ENCODE results near the gene INO80E.
"Not testable (repeated sequence)": the region's sequence is repeated elsewhere in the genome, so short reads cannot be mapped to it uniquely, and the experiment has no call there.

INO80E gene

GRCh38 chr16:30011714-30012504 is 15.9 kb downstream of the INO80E start:
- H3K27me3 ChIP-seq (ENCODE audit: control insufficient read depth in 1 of 2, insufficient read depth in 2 of 2, low read length in 2 of 2) = peaks cover 25 to 40% of the 10 kb centered on the region in 2 donors
- no peaks in the 10 kb centered on the region for H3K36me3 ChIP-seq (ENCODE audit: control insufficient read depth in 2 of 2, insufficient read depth in 2 of 2, low read length in 2 of 2)
- H3K4me3 ChIP-seq (ENCODE audit: low read length in 2 of 2) = no peak overlapping the region
- H3K9me3 ChIP-seq (ENCODE audit: control insufficient read depth in 2 of 2, low read length in 2 of 2) = no peaks in the 10 kb centered on the region
- no peak overlapping the region for H3K27ac ChIP-seq (ENCODE audit: low read length)
- H3K4me1 ChIP-seq (ENCODE audit: control insufficient read depth, insufficient read depth, low read length) = peaks cover 9% of the 10 kb centered on the region
- no peak overlapping the region for H3K9ac ChIP-seq (ENCODE audit: low read length in 2 of 2)

DNA sequence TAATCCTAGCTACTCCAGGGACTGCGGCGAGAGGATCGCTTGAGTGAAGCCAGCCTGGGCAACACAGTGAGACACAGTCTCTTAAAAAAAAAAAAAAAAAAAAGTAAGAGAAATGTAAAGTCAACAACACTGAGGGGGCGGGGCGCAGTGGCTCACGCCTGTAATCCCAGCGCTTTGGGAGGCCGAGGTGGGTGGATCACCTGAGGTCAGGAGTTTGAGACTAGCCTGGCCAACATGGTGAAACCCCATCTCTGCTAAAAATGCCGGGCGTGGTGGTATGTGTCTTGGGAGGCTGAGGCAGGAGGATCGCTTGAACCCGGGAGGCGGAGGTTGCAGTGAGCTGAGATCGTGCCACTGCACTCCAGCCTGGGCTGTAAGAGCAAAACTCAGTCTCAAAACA is 16.6 kb downstream of the INO80E start:
- not testable (repeated sequence) for H3K4me3 ChIP-seq (ENCODE audit: low read length in 2 of 2); H3K4me1 ChIP-seq (ENCODE audit: control insufficient read depth, insufficient read depth, low read length); H3K36me3 ChIP-seq (ENCODE audit: control insufficient read depth in 2 of 2, insufficient read depth in 2 of 2, low read length in 2 of 2); H3K9me3 ChIP-seq (ENCODE audit: control insufficient read depth in 2 of 2, low read length in 2 of 2); H3K9ac ChIP-seq (ENCODE audit: low read length in 2 of 2); H3K27ac ChIP-seq (ENCODE audit: low read length)
- H3K27me3 ChIP-seq (ENCODE audit: control insufficient read depth in 1 of 2, insufficient read depth in 2 of 2, low read length in 2 of 2) = peaks cover 25 to 39% of the 10 kb centered on the region in 2 donors

- H3K27ac ChIP-seq (ENCODE audit: low read length); H3K4me3 ChIP-seq (ENCODE audit: low read length in 2 of 2); H3K4me1 ChIP-seq (ENCODE audit: control insufficient read depth, insufficient read depth, low read length); H3K36me3 ChIP-seq (ENCODE audit: control insufficient read depth in 2 of 2, insufficient read depth in 2 of 2, low read length in 2 of 2); H3K9me3 ChIP-seq (ENCODE audit: control insufficient read depth in 2 of 2, low read length in 2 of 2); H3K9ac ChIP-seq (ENCODE audit: low read length in 2 of 2): not testable (repeated sequence)
- peaks cover 11 to 18% of the 10 kb centered on the region in 2 donors for H3K27me3 ChIP-seq (ENCODE audit: control insufficient read depth in 1 of 2, insufficient read depth in 2 of 2, low read length in 2 of 2)
These were observed 19.4 kb downstream of the INO80E start for GRCh38 chr16:30015450-30015849.

GRCh38 chr16:30016555-30017276 is 20.7 kb downstream of the INO80E start:
- peaks cover 8% of the 10 kb centered on the region for H3K4me1 ChIP-seq (ENCODE audit: control insufficient read depth, insufficient read depth, low read length)
- no peaks in the 10 kb centered on the region for H3K36me3 ChIP-seq (ENCODE audit: control insufficient read depth in 2 of 2, insufficient read depth in 2 of 2, low read length in 2 of 2)
- peaks cover 5 to 7% of the 10 kb centered on the region in 2 donors for H3K27me3 ChIP-seq (ENCODE audit: control insufficient read depth in 1 of 2, insufficient read depth in 2 of 2, low read length in 2 of 2)
- no peak overlapping the region for H3K27ac ChIP-seq (ENCODE audit: low read length)
- H3K4me3 ChIP-seq (ENCODE audit: low read length in 2 of 2) = no peak overlapping the region
- H3K9ac ChIP-seq (ENCODE audit: low read length in 2 of 2) = no peak overlapping the region
- H3K9me3 ChIP-seq (ENCODE audit: control insufficient read depth in 2 of 2, low read length in 2 of 2) = no peaks in the 10 kb centered on the region

DNA sequence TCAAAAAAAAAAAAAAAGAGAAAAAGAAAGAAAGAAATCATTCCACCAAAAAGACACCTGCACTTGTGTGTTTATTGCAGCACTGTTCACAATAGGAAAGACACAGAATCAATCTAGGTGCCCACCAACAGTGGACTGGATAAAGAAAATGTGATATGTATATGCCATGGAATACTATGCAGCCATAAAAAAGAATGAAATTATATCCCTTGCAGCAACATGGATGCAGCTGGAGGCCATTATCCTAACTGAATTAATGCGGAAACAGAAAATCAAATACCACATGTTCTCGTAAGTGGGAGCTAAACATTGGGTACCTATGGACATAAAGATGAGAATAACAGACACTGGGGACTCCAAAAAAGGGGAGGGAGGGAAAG is 21.2 kb downstream of the INO80E start:
- Histone ChIP-seq H3K4me3 (ENCODE audit: low read length in 2 of 2) (no peak overlapping the region), H3K36me3 (ENCODE audit: control insufficient read depth in 2 of 2, insufficient read depth in 2 of 2, low read length in 2 of 2) (no peaks in the 10 kb centered on the region), H3K9me3 (ENCODE audit: control insufficient read depth in 2 of 2, low read length in 2 of 2) (no peaks in the 10 kb centered on the region), H3K4me1 (ENCODE audit: control insufficient read depth, insufficient read depth, low read length) (peaks cover 11% of the 10 kb centered on the region), H3K27me3 (ENCODE audit: control insufficient read depth in 1 of 2, insufficient read depth in 2 of 2, low read length in 2 of 2) (peaks cover 0 to 1% of the 10 kb centered on the region in 2 donors), H3K9ac (ENCODE audit: low read length in 2 of 2) (no peak overlapping the region), H3K27ac (ENCODE audit: low read length) (no peak overlapping the region)

- not testable (repeated sequence) for H3K4me3 ChIP-seq (ENCODE audit: low read length in 2 of 2); H3K9ac ChIP-seq (ENCODE audit: low read length in 2 of 2); H3K36me3 ChIP-seq (ENCODE audit: control insufficient read depth in 2 of 2, insufficient read depth in 2 of 2, low read length in 2 of 2); H3K27me3 ChIP-seq (ENCODE audit: control insufficient read depth in 1 of 2, insufficient read depth in 2 of 2, low read length in 2 of 2); H3K27ac ChIP-seq (ENCODE audit: low read length); H3K9me3 ChIP-seq (ENCODE audit: control insufficient read depth in 2 of 2, low read length in 2 of 2)
- H3K4me1 ChIP-seq (ENCODE audit: control insufficient read depth, insufficient read depth, low read length) = peaks cover 11% of the 10 kb centered on the region
These were observed 21.9 kb downstream of the INO80E start for GRCh38 chr16:30017937-30018336.

- Histone ChIP-seq H3K9ac (ENCODE audit: low read length in 2 of 2) (no peak overlapping the region), H3K36me3 (ENCODE audit: control insufficient read depth in 2 of 2, insufficient read depth in 2 of 2, low read length in 2 of 2) (no peaks in the 10 kb centered on the region), H3K27me3 (ENCODE audit: control insufficient read depth in 1 of 2, insufficient read depth in 2 of 2, low read length in 2 of 2) (no peaks in the 10 kb centered on the region), H3K9me3 (ENCODE audit: control insufficient read depth in 2 of 2, low read length in 2 of 2) (no peaks in the 10 kb centered on the region), H3K27ac (ENCODE audit: low read length) (no peak overlapping the region), H3K4me1 (ENCODE audit: control insufficient read depth, insufficient read depth, low read length) (peaks cover 11% of the 10 kb centered on the region), H3K4me3 (ENCODE audit: low read length in 2 of 2) (no peak overlapping the region)
These were observed 22.7 kb downstream of the INO80E start for GRCh38 chr16:30018731-30019158.

DNA sequence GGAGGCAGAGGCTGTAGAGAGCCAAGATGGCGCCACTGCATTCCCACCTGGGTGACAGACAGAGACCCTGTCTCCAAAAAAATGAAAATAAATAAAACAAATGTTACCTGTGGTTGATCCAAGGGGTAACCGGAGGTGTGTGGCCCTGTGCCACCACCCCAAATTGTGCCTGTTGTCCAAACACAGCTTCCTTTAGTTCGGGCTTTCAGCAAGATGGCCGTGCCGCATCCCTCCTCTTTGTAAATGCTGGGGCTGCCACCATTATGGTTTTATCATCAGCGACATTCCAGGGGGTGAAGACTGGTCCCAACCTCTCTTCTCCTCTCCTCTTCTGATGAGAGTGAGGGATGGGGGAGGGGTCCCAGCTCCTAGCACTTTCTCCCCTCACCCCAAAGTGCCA is 26.8 kb downstream of the INO80E start, which contains the start of gene C16orf92:
Gene C16orf92, plus strand, starts transcription at position 312 of the 400 bp plus-strand sequence. CDS start 143 bp downstream, outside the sequence.
- Histone ChIP-seq H3K4me1 (ENCODE audit: control insufficient read depth, insufficient read depth, low read length) (peaks cover 13% of the 10 kb centered on the region), H3K27ac (ENCODE audit: low read length) (no peak within 1 kb of the TSS), H3K9ac (ENCODE audit: low read length in 2 of 2) (no peak within 1 kb of the TSS), H3K27me3 (ENCODE audit: control insufficient read depth in 1 of 2, insufficient read depth in 2 of 2, low read length in 2 of 2) (peaks cover 5 to 6% of the 10 kb centered on the region in 2 donors), H3K36me3 (ENCODE audit: control insufficient read depth in 2 of 2, insufficient read depth in 2 of 2, low read length in 2 of 2) (no peaks in the 10 kb centered on the region), H3K4me3 (ENCODE audit: low read length in 2 of 2) (no peak within 1 kb of the TSS), H3K9me3 (ENCODE audit: control insufficient read depth in 2 of 2, low read length in 2 of 2) (no peaks in the 10 kb centered on the region)

GRCh38 chr16:30023586-30023985 is 27.5 kb downstream of the INO80E start:
- no peaks in the 10 kb centered on the region for H3K36me3 ChIP-seq (ENCODE audit: control insufficient read depth in 2 of 2, insufficient read depth in 2 of 2, low read length in 2 of 2)
- H3K4me1 ChIP-seq (ENCODE audit: control insufficient read depth, insufficient read depth, low read length) = peaks cover 13% of the 10 kb centered on the region
- peaks cover 6 to 12% of the 10 kb centered on the region in 2 donors for H3K27me3 ChIP-seq (ENCODE audit: control insufficient read depth in 1 of 2, insufficient read depth in 2 of 2, low read length in 2 of 2)
- no peak overlapping the region for H3K9ac ChIP-seq (ENCODE audit: low read length in 2 of 2)
- no peak overlapping the region for H3K4me3 ChIP-seq (ENCODE audit: low read length in 2 of 2)
- H3K27ac ChIP-seq (ENCODE audit: low read length) = no peak overlapping the region
- no peaks in the 10 kb centered on the region for H3K9me3 ChIP-seq (ENCODE audit: control insufficient read depth in 2 of 2, low read length in 2 of 2)

GRCh38 chr16:30024451-30024850 is 28.4 kb downstream of the INO80E start:
- Histone ChIP-seq H3K9me3 (ENCODE audit: control insufficient read depth in 2 of 2, low read length in 2 of 2) (no peaks in the 10 kb centered on the region), H3K9ac (ENCODE audit: low read length in 2 of 2) (no peak overlapping the region), H3K27ac (ENCODE audit: low read length) (no peak overlapping the region), H3K4me1 (ENCODE audit: control insufficient read depth, insufficient read depth, low read length) (peaks cover 13% of the 10 kb centered on the region), H3K27me3 (ENCODE audit: control insufficient read depth in 1 of 2, insufficient read depth in 2 of 2, low read length in 2 of 2) (peaks cover 15% of the 10 kb centered on the region in 2 donors), H3K36me3 (ENCODE audit: control insufficient read depth in 2 of 2, insufficient read depth in 2 of 2, low read length in 2 of 2) (no peaks in the 10 kb centered on the region), H3K4me3 (ENCODE audit: low read length in 2 of 2) (no peak overlapping the region)

GRCh38 chr16:30025156-30025555 is 29.1 kb downstream of the INO80E start:
- H3K4me1 ChIP-seq (ENCODE audit: control insufficient read depth, insufficient read depth, low read length) = peaks cover 13% of the 10 kb centered on the region
- H3K9ac ChIP-seq (ENCODE audit: low read length in 2 of 2) = no peak overlapping the region
- H3K27me3 ChIP-seq (ENCODE audit: control insufficient read depth in 1 of 2, insufficient read depth in 2 of 2, low read length in 2 of 2) = peaks cover 22% of the 10 kb centered on the region in 2 donors
- no peaks in the 10 kb centered on the region for H3K36me3 ChIP-seq (ENCODE audit: control insufficient read depth in 2 of 2, insufficient read depth in 2 of 2, low read length in 2 of 2)
- H3K4me3 ChIP-seq (ENCODE audit: low read length in 2 of 2) = no peak overlapping the region
- H3K27ac ChIP-seq (ENCODE audit: low read length) = no peak overlapping the region
- H3K9me3 ChIP-seq (ENCODE audit: control insufficient read depth in 2 of 2, low read length in 2 of 2) = no peaks in the 10 kb centered on the region
